ENCODE data around the gene AKAP13.
"Not testable (repeated sequence)": the region's sequence is repeated elsewhere in the genome, so short reads cannot be mapped to it uniquely, and the experiment has no call there.

Gene AKAP13

DNA sequence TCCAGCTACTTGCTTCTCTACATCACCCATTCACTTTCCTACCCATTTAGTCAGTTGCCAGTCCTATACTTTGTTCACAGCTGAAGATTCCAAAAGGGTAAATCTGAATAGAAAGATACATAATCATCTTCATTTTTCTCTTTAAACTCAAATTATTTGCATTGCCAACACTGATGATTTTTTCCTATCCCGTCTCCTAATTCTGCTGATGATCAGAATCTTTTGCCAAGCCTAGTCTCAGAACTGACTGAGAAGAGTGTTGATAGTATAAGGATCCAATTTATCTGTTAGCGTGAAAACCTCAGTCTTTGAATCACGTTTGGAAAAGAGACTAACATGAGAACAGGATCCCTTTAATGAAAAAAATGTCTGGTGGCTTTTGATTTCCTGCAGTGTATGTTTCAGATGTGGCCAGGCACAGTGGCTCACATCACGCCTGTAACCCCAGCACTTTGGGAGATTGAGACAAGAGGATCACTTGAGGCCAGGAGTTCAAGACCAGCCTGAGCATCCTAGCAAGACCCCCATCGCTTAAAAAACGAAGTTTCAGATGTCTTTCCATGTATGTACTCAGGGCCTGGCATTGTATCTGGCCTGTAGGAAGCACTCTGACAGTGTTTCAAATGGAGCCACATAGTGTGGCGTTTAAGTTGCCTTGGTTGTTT is 244.9 kb downstream of the AKAP13 start:
- no peak for DNase-seq (ENCODE audit: low spot score)

DNA sequence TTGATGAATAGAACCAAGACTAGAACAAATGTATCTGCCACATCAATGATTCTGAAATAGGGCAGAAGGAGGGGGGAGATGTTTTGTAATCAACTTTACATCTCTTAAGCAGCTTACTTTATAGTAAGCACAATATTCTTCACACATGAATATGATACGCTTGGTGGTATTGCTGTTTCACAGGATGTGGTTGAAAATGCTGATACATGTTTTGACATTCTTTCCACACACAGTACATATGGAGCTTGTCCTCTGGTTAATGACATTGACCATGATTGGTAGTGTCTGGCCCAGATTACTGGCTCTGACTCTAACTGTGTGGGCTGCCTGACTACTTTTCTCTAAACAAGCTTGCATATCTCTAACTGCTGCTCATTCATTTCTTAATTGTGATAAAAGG is 245.5 kb downstream of the AKAP13 start:
- no peak for DNase-seq (ENCODE audit: low spot score)

DNA sequence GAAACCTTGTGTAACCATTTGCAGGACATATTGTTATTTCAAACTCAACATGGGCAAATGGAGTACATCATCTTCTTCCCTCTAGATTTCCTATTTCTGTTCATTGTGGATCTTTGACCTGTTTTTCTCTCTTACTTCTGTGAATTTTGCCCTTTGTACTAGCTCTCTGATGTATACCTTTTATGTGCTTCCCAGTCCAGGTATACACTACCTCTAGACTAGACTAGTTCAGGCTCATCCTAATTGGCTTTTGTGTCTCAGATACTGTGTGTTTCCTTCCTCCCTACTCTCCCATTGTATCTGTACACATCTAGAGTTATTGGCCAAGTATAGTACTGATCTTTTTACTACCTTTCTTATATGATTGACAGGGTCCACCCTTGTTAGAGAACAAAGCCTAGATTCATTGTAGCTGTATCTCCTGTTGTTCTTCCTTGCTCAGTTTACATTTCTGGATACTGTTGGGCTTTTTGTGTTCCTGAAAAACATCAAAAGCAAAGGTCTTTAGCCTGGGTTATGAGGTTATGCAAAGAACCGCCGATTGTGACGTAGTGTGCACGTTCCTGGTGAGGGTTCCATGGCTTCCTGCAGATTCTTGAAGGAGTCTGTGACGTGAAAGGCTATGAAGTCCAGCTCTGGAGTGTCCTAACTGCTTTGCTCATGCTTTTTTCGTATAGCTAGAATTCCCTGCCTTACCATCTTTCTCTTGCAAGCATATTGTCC is 247.0 kb downstream of the AKAP13 start:
- DNase-seq (ENCODE audit: low spot score) = no peak

DNA sequence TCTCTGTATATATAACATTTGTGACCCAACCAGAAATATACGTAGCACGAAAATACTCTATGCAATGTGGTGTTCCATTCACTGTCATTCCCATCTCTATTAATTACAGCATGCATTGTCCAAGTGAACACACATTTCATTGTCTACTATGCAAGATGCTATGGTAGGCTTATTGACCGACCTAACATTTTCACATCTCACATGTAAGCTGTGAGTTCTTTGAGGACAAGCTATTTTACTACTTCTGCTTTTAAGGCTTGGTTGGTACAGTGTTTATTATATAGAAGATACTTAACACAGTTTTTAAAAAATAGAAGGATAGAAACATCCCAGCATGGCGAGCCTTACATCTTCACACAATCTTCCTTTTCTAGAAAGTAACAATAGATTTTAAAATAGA is 249.9 kb downstream of the AKAP13 start:
- DNase-seq (ENCODE audit: low spot score) = no peak

DNA sequence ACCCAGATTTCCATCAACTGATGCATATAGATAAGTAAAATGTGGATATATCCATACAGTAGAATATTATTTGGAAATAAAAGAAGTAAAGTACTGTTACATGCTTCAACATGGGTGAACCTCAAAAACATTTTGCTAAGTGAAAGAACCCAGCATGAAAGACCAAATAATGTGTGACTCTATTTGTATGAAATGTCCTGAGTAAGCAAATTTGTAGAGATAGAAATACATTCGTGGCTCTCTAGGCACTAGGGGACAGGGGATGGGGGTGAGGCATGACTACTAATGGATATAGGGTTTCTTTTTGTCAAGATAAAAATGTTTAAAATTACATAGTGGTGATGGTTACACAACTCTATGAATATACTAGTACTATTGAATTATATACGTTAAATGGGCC is 250.6 kb downstream of the AKAP13 start:
- no peak for DNase-seq (ENCODE audit: low spot score)

DNA sequence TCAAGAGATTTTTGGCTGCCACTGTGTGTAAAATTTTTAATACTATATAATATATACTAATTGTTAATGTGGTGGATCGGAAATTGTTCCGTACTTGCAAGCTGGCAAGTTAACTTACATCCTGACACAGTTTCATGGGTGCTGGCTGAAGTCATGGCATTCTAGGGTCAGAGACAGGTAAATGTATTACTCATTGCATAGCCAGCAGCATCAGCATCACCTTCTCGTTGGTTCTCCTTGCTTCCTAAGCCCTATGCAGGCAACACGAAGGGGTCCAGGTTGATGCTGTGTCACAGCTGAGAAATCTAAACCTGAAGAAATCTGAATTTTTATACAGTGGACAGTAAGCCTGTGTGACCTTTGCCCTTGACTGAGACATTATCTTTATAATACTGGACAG is 251.6 kb downstream of the AKAP13 start:
- no peak for DNase-seq (ENCODE audit: low spot score)

DNA sequence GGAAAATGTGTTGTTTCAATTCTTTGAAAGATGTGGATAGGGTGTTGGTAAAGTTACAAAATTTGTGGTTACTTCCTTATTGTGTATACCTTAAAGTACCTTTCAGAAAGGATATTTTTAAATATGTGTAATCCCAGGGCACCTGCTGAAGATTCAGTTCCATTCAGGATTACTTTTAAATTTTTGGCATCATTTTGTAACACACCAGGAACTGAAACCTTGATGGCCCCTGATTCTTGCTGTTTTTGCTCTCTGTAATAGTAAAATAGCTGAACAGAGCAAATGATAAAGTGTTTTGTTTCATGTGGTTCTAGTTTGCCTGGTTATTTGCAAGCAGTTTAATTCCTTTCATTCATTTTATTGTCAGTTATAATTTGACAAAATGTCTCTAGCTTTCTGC is 253.5 kb downstream of the AKAP13 start:
- no peak for DNase-seq (ENCODE audit: low spot score)

DNA sequence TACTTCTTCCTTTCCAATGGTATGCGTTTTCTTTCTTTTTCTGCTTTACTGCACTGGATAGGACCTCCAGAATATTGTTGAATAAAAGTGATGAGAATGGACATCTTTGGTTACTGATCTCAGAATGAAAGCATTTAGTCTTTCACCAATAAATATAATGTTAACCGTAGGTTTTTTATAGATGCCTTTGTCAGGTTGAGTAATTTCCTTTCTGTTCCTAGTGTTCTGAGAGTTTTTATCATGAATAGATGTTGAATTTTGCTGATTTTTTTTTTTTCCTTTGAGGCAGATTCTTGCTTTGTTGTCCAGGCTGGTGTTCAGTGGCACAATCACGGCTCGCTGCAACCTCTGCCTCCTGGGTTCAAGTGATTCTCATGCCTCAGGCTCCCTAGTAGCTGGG is 255.9 kb downstream of the AKAP13 start:
- DNase-seq (ENCODE audit: low spot score) = no peak

DNA sequence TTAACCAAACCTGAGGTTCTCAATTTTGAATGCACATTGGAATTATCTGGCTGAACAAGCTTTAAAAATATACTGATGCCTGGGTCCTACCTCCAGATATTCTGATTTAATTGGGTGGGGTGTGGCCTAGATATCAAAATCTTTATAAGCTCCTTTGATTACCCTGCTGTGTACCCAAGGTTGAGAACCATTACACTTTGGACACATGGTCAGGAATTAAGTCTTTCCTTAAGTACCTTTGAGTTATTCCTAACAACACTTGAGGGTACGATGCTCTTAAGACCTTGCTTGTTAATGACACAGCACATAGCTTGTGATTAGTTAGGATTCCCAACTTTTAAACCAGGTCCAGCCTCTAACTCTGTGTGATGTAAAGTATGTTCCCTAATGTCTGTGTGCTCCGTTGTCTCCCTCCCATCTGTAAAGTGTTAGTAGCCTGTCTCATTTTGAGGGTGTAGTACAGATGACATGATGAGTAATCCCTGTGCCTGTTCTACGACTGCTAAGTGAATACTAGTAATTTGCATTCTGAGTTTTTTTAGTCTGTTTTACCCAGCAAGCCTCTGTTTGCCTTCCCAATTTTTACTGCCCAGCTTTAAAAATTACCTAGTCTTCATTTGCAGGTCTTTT is 259.5 kb downstream of the AKAP13 start:
- DNase-seq (ENCODE audit: low spot score) = peak; percentile 46

DNA sequence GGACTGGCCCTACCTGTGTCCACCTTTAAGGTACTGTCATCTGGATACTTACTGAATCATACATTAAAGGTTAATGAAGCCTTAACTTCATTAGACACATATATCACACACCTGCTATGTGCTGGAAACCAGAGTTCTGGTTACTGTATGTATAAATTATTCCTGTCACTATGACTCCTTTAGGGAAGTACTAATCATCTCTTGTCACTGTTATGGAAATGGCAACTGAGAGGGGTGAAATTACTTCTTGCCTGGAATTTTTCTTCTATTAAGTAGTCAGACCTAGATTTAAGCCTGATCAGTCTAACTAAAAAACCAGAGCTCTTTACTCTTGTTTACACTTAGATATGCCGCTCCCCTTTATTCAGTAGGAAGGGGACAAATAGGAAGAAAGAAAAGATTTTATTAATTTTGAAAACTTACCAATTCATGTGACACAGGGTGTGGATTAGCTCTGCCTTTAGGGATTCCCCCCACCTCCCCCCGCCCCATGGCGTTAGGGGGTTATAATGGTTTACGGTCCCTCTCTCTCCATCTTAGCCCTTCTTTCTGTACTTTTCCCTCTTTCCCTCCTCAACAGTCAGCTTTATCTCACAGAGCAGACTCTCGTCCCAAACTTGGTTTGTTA is 261.8 kb downstream of the AKAP13 start:
- no peak for DNase-seq (ENCODE audit: low spot score)

DNA sequence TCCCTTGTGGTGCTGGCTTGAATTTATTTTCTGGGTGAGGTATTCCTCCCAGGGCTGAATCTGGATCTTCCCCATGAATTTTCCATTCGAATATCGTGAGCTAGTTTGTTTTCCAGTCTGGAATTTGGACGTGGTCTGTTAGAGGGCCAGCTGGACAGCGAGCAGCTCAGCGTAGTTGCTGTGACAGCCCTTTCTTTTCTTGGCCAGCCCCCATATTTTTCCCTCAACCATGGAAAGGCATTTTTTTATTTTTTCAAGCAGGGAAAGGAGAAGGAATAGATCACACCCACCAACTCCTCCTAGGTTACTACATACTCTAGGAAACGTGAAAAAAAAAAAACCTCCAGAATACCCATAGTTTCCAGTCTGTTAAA is 262.3 kb downstream of the AKAP13 start:
- peak; percentile 64 for DNase-seq (ENCODE audit: low spot score)

DNA sequence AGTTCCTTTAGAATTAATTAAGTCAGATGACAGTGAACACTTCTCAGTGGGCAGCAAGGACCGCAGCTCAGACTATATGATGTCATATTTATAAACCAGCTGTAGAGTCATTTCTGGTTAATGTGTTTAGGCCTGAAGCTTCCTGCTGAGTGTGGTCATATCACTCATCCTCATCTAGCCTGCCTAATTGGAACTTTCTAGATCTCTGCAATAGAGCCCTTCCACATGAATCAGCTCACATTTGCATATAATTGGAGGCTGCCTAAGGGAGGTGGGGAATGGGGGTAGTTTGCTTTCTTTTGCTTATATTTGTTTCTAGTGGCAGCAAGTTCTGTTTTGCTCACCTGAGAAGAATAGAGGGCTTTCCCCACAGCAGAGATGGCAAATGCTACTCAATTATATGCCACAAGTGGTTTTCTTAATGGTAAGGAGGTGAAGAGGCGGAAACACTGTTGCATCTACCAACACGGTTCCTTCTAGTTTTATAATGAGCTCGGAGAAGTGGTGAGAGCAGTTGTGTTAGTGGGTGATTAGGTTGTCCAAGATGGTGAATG is 266.2 kb downstream of the AKAP13 start:
- no peak for DNase-seq (ENCODE audit: low spot score)

DNA sequence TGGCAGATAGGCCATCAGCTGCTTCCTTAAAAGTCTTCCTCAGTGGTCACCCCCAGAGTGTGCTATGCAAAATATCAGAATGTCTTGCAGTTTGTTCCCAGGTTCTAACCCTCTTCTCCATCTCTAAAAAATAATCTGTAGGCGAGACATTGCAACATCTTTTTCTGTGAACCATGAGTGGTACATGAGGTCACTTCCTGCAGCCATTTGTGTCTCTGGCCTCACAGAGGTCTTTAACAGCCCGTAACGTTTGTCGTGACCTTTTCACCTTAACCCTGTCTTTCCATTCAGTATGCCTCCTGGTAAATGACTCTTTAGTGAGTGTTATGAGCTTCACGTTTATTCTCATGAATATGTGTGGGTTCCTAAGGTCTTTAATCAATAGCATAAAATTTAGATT is 269.0 kb downstream of the AKAP13 start:
- DNase-seq (ENCODE audit: low spot score) = peak; percentile 47

DNA sequence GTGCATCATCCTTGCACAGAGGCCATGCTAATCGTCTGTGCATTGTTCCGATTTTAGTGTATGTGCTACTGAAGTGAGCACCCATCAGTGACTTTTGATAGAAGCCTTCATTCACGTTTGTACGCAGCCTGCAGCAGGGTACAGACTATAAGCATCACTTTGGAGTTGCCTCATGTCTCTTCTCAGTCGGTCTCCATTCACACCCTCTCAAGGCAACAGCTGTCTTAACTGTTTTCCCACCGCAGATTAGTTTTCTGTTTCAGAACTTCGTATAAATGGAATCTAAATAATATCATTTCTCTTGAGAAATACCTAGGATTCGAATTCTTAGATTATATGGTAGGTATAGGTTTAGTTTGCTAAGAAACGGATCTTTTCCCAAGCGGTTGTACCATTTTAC is 271.1 kb downstream of the AKAP13 start:
- no peak for DNase-seq (ENCODE audit: low spot score)

DNA sequence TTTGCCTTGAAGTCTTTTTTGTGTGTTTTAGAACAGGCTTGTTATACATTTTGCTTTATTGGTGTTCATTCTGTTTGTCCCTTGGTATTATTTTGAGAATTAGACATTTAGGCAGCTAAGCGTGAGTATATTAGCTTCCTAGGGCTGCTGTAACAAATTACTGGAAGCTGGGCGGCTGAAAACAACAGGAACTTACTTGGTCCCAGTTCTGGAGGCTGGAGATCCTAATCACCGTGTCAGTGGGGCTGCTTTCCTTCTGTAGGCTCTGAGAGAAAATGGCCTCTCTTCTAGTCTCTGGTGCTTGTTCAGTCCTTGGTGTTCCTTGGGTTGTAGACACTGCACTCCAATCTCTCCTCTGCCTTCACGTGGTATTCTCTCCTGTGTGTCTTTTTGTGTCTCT is 272.1 kb downstream of the AKAP13 start:
- no peak for DNase-seq (ENCODE audit: low spot score)

DNA sequence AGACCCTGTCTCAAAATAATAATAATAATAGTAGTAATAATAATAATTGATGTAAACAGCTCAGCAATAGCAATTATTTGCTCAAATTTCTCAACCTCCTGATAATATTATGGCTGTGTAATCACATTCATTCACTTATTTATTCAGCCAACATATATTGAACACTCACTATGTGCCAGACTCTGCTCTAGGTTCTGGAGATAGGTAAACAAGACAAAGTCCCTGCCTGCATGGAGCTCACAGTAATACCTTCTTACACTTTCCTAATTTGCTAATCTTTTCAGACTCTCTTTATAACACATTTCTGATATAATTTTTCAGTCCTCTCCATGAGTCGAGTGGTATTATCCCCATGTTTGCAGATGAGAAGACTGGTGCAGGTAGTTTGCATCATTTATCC is 276.7 kb downstream of the AKAP13 start:
- no peak for DNase-seq (ENCODE audit: low spot score)

DNA sequence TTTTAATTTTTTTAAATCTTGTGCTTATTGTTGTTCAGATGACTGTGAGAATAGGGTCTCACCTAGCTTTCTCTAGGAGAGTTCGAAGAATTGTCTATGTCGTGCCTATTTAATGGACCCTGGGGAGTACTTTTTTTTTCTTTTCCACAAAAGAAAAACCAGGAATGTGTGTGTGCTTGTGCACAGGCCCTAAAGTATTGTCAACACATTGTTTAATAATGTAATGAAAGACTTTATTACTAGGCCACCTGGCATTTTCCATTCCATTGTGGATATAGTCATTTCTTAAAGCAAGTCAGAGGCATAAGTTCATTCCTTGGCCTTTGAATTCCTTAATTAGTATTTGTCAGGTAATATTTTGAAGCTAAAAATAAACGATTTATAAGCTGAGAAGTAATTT is 278.4 kb downstream of the AKAP13 start:
- DNase-seq (ENCODE audit: low spot score) = no peak

DNA sequence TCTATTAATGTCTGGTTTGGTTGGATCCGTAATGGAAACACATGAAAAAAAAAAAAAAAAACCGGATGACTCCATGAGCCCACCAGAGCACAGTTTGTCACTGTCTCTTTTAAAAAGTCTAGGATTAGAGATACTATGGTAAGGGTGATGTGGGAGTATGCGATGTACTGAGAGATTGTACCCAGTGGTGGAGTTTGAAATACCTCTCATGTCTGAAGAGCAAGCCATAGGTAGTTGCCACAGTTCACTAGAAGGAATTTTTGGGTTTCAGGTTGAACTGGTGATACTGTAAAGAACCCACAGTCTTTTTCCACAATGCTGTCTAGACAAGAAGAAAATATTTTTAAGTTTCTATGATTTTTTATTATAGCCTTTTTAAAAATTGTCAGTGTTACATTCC is 281.5 kb downstream of the AKAP13 start:
- DNase-seq (ENCODE audit: low spot score) = no peak

DNA sequence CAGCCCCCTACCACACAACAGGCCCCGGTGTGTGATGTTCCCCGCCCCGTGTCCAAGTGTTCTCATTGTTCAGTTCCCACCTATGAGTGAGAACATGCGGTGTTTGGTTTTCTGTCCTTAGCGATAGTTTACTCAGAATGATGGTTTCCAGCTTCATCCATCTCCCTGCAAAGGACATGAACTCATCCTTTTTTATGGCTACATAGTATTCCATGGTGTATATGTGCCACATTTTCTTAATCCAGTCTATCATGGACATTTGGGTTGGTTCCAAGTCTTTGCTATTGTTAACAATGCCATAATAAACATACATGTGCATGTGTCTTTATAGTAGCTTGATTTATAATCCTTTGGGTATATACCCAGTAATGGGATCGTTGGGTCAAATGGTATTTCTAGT is 285.3 kb downstream of the AKAP13 start:
- DNase-seq (ENCODE audit: low spot score) = not testable (repeated sequence)

DNA sequence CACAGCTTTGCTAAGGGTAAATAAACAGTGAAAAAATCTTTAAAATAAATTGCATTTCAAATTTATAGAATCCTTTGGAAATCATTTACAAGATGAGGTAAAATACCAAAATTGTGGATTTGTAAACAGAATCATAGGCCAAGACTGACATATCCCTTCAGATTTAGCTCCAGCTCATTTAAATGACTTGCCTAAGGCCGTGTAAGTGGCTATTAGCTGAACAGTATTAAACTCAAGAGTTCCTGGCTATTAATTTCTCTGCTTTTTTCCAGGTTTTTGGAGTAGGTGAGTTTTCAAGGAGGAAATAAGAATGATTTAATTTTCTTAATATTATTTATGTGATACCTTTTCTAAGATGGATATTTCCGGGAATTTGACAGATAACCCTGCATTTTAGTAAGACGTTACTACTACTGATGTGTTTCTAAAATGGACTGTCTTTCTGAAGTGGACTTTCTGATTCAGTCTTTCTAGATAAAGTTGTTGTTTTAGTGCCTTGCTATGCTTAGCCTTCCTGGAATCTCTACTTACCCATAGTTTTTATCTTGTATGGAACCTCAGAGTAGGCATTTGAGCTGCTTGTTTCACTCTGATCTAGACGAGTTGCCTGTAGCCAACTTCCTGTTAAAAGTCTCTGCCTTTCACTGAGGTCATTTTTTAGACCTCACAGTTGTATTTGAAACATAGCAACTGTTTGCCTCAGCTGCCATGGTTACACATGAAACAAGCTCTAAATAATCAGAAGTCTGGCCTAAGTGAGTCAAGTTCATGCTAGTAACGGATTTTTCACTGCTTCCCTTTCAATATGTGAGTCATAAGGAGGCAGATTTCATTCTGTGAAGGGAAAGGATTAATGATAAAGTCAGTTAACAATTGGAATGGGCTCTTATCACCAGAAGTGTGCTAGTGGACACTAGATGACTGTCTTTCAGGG is 287.4 kb downstream of the AKAP13 start:
- DNase-seq (ENCODE audit: low spot score) = peak; percentile 76

DNA sequence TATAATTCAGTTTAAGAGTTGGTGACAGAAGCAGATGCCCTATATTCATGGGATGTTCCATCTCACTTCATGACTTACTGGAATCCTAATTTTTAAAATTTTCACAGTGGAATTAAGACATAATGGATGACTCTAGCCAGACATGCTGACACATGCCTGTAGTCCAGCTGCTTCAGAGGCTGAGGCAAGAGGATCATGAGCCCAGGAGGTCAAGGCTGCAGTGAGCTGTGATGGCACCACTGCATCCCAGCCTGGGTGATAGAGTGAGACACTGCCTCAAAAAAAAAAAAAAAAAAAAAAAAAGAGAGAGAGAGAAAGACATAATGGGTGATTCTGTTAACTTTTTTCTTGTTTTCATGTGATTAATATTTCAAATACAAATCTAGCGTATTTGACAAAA is 290.8 kb downstream of the AKAP13 start:
- no peak for DNase-seq (ENCODE audit: low spot score)

Data from hepatic stellate cell (primary cell).